ENCODE data around the gene KIF24. TPM values are rescaled to one million over a fixed set of nuclear protein-coding genes. Genes with fewer than 3 reads are reported as not detected.

KIF24 gene
- total RNA-seq, 4 donors from 2014 or later: 1.5 to 2.9 (median 1.6) TPM

- Histone ChIP-seq H3K27ac (peak overlapping the region; percentile 62 to 95 (median 84)), H3K27me3 (no peaks in the 10 kb centered on the region), H3K36me3 (no peaks in the 10 kb centered on the region), H3K9me3 (no peaks in the 10 kb centered on the region), H3K4me3 (peak overlapping the region; percentile 53 to 89 (median 77)), H3K4me1 (peaks cover 12 to 41% (median 17%) of the 10 kb centered on the region in 3 donors)
- TF ChIP-seq POLR2A (IDR thresholded peaks at IDR 0.05) (no peak), CTCF (IDR thresholded peaks at IDR 0.05) (no peak)
- intact Hi-C loops (cut with DNase I): no loop called here
- 0 to 1% methylated on average over 11 of the region's 11 CpGs for WGBS, 2 donors
- no peak for DNase-seq
These were observed 525 bp downstream of the KIF24 start for GRCh38 chr9:34328500-34328986.

- intact Hi-C loops (cut with DNase I): no loop called here
These were observed 2.4 kb downstream of the KIF24 start for GRCh38 chr9:34326690-34327089.

GRCh38 chr9:34322899-34323591, 6.0 kb downstream of the KIF24 start:
- TF ChIP-seq POLR2A (IDR thresholded peaks at IDR 0.05): no peak
- no peak for TF ChIP-seq CTCF (IDR thresholded peaks at IDR 0.05)
- H3K36me3 ChIP-seq: no peaks in the 10 kb centered on the region
- no peaks in the 10 kb centered on the region for H3K9me3 ChIP-seq
- H3K4me3 ChIP-seq: no peak overlapping the region
- 61 to 67% methylated on average over 2 of the region's 2 CpGs for WGBS, 2 donors
- H3K4me1 ChIP-seq: peaks cover under 1 to 6% (median 3%) of the 10 kb centered on the region in 3 donors
- no peak for DNase-seq
- no peak overlapping the region for H3K27ac ChIP-seq
- no peaks in the 10 kb centered on the region for H3K27me3 ChIP-seq
- intact Hi-C loops (cut with DNase I): no loop called here

More at GRCh38 chr9:34326690-34327089, 2.4 kb downstream of the KIF24 start:
- H3K27me3 ChIP-seq: no peaks in the 10 kb centered on the region
- no peak for DNase-seq
- H3K4me1 ChIP-seq: peaks cover 12 to 29% (median 17%) of the 10 kb centered on the region in 3 donors
- no peak overlapping the region for H3K27ac ChIP-seq
- no peak overlapping the region for H3K4me3 ChIP-seq
- no peaks in the 10 kb centered on the region for H3K36me3 ChIP-seq
- H3K9me3 ChIP-seq: no peaks in the 10 kb centered on the region
- 59 to 77% methylated on average over 1 of the region's 1 CpG for WGBS, 2 donors
- TF ChIP-seq CTCF (IDR thresholded peaks at IDR 0.05) (no peak), POLR2A (IDR thresholded peaks at IDR 0.05) (no peak)

- Histone ChIP-seq H3K27ac (no peak overlapping the region), H3K9me3 (no peaks in the 10 kb centered on the region), H3K4me1 (no peaks in the 10 kb centered on the region), H3K36me3 (no peaks in the 10 kb centered on the region), H3K27me3 (no peaks in the 10 kb centered on the region), H3K4me3 (no peak overlapping the region)
- TF ChIP-seq CTCF (IDR thresholded peaks at IDR 0.05) (no peak), POLR2A (IDR thresholded peaks at IDR 0.05) (no peak)
- intact Hi-C loops (cut with DNase I): no loop called here
- DNase-seq: no peak
- 81 to 98% methylated on average over 7 of the region's 7 CpGs for WGBS, 2 donors
These were observed 7.6 kb downstream of the KIF24 start for GRCh38 chr9:34321451-34321850.

- DNase-seq: no peak
- Histone ChIP-seq H3K36me3 (no peaks in the 10 kb centered on the region), H3K4me3 (no peak overlapping the region), H3K9me3 (no peaks in the 10 kb centered on the region), H3K4me1 (no peaks in the 10 kb centered on the region), H3K27me3 (no peaks in the 10 kb centered on the region), H3K27ac (no peak overlapping the region)
- intact Hi-C loops (cut with DNase I): no loop called here
- no peak for TF ChIP-seq POLR2A (IDR thresholded peaks at IDR 0.05)
- TF ChIP-seq CTCF (IDR thresholded peaks at IDR 0.05): peak in 1 of 6 experiments; percentile 34
- WGBS, 2 donors: 89 to 94% methylated on average over 30 to 36 of the region's 44 CpGs
These were observed 10.8 kb downstream of the KIF24 start for GRCh38 chr9:34318163-34318790.
